HepG2 (cell line): ENCODE results near the gene UBE2N. TPM values are rescaled to one million over a fixed set of nuclear protein-coding genes. Genes with fewer than 3 reads are reported as not detected.

Experiments used
- AGO1 ChIP-seq: fragments of 200-400 bp; formaldehyde crosslinking; IDR thresholded peaks from 2 replicates; pipeline ENCODE4 v1.6.1; 2017; ENCODE audit warnings: mild to moderate bottlenecking, low read depth, low read length, moderate library complexity; ENCODE audit not compliant: poor library complexity, severe bottlenecking
- CCDC6 ChIP-seq: sonication (generic); formaldehyde crosslinking; IDR thresholded peaks from 2 replicates; pipeline ENCODE4 v1.8.1; 2022; ENCODE audit warnings: mild to moderate bottlenecking, missing genetic modification reagents, moderate library complexity
- CERS6 ChIP-seq: sonication (generic); formaldehyde crosslinking; IDR thresholded peaks from 2 replicates; pipeline ENCODE4 v1.5.0; 2020; ENCODE audit warnings: missing genetic modification reagents
- CHD2 ChIP-seq: IDR thresholded peaks from 2 replicates; pipeline ENCODE4 v1.6.1; 2011; ENCODE audit warnings: low read depth, low read length, improper control_type of control experiment
- ETV5 ChIP-seq: IDR thresholded peaks from 2 replicates; pipeline ENCODE4 v1.6.1; 2018; ENCODE audit warnings: missing biosample characterization, missing genetic modification reagents, inconsistent platforms, borderline replicate concordance
- FOXA3 ChIP-seq: IDR thresholded peaks from 2 replicates; pipeline ENCODE4 v1.6.1; 2016; ENCODE audit warnings: missing genetic modification reagents, missing compliant biosample characterization
- FOXC1 ChIP-seq: sonication (generic); formaldehyde crosslinking; IDR thresholded peaks from 2 replicates; pipeline ENCODE4 v1.8.0; 2022; ENCODE audit warnings: mild to moderate bottlenecking, missing genetic modification reagents, borderline replicate concordance
- HOXA5 ChIP-seq: sonication (generic); formaldehyde crosslinking; IDR thresholded peaks from 2 replicates; pipeline ENCODE4 v1.4.0; 2020; ENCODE audit warnings: missing genetic modification reagents
- IKZF1 ChIP-seq: fragments of 450-650 bp; IDR thresholded peaks from 2 replicates; pipeline ENCODE4 v1.7.1; 2016
- KAT8 ChIP-seq: IDR thresholded peaks from 2 replicates; pipeline ENCODE4 v1.6.1; 2016; ENCODE audit warnings: missing genetic modification reagents, missing compliant biosample characterization
- RBM39 ChIP-seq: fragments of 200-400 bp; formaldehyde crosslinking; IDR thresholded peaks from one replicate; pipeline ENCODE4 v1.6.1; 2018; ENCODE audit warnings: antibody characterized with exemption, mild to moderate bottlenecking, low read depth, low read length; ENCODE audit not compliant: poor library complexity, severe bottlenecking
- SNAI1 ChIP-seq: sonication (generic); formaldehyde crosslinking; IDR thresholded peaks from 2 replicates; pipeline ENCODE4 v1.5.0; 2020; ENCODE audit warnings: mild to moderate bottlenecking, missing genetic modification reagents, borderline replicate concordance
- ZBTB39 ChIP-seq: sonication (generic); formaldehyde crosslinking; IDR thresholded peaks from 2 replicates; pipeline ENCODE4 v1.5.0; 2020; ENCODE audit warnings: missing genetic modification reagents
- ZNF24 ChIP-seq: fragments of 450-650 bp; IDR thresholded peaks from 2 replicates; pipeline ENCODE4 v1.6.1; 2017; ENCODE audit warnings: antibody characterized with exemption, mild to moderate bottlenecking
- ZNF431 ChIP-seq: sonication (generic); formaldehyde crosslinking; IDR thresholded peaks from 2 replicates; pipeline ENCODE4 v1.9.0; 2022; ENCODE audit warnings: missing genetic modification reagents, low read depth, mild to moderate bottlenecking, borderline replicate concordance
- ZNF558 ChIP-seq: sonication (generic); formaldehyde crosslinking; IDR thresholded peaks from 2 replicates; pipeline ENCODE4 v1.9.0; 2022; ENCODE audit warnings: mild to moderate bottlenecking, missing genetic modification reagents, borderline replicate concordance
- ZNF790 ChIP-seq: sonication (generic); formaldehyde crosslinking; IDR thresholded peaks from 2 replicates; pipeline ENCODE4 v1.8.0; 2022; ENCODE audit warnings: missing genetic modification reagents, mild to moderate bottlenecking, borderline replicate concordance
- polyA plus RNA-seq, 8 experiments: library from polyadenylated mRNA; depleted of rRNA in 3 of 8; stranded (reverse) in 7 of 8; unstranded in 1 of 8; fragments of >200 nt; fragmentation: Illumina TruSeq in 4 of 8; extraction: Trizol in 4 of 8; gene quantifications; 2 replicates each; pipeline versions ENCODE4 v1.2.1 to v1.2.3, GENCODE V29; 2011 to 2016; ENCODE audit warnings: low read depth in 4 of 8, missing spikeins in 1 of 8, mixed read lengths in 1 of 8; ENCODE audit not compliant: insufficient read depth in 1 of 8
- total RNA-seq, 5 experiments: library from RNA; depleted of rRNA; stranded (reverse); fragments of >200 nt; fragmentation: Illumina TruSeq; extraction: Trizol; gene quantifications; 2 replicates each; pipeline ENCODE4 v1.2.3, GENCODE V29; 2016; ENCODE audit warnings: low read depth in 1 of 5
- TF ChIP-seq, protein P1 (sequence below): sonication (generic); formaldehyde crosslinking; IDR thresholded peaks from 2 replicates; pipeline ENCODE4 v1.4.0; 2020; ENCODE audit warnings: missing genetic modification reagents, borderline replicate concordance

Gene UBE2N
- total and polyA plus RNA-seq, 2 of the 13 experiments (the other 11 are each of a cell fraction or from before 2014, with no cell fraction given), result 188 to 197 TPM

GRCh38 chr12:93441617-93442410, at the start of gene UBE2N (continued):
- TF ChIP-seq, protein P1, sequence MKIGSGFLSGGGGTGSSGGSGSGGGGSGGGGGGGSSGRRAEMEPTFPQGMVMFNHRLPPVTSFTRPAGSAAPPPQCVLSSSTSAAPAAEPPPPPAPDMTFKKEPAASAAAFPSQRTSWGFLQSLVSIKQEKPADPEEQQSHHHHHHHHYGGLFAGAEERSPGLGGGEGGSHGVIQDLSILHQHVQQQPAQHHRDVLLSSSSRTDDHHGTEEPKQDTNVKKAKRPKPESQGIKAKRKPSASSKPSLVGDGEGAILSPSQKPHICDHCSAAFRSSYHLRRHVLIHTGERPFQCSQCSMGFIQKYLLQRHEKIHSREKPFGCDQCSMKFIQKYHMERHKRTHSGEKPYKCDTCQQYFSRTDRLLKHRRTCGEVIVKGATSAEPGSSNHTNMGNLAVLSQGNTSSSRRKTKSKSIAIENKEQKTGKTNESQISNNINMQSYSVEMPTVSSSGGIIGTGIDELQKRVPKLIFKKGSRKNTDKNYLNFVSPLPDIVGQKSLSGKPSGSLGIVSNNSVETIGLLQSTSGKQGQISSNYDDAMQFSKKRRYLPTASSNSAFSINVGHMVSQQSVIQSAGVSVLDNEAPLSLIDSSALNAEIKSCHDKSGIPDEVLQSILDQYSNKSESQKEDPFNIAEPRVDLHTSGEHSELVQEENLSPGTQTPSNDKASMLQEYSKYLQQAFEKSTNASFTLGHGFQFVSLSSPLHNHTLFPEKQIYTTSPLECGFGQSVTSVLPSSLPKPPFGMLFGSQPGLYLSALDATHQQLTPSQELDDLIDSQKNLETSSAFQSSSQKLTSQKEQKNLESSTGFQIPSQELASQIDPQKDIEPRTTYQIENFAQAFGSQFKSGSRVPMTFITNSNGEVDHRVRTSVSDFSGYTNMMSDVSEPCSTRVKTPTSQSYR, result 0 out of 2 replicates have a peak, but pooled peaks have one; percentile 48
- TF ChIP-seq SNAI1 (CRISPR knock-in tag) (no peak), CCDC6 (CRISPR knock-in tag) (peak; percentile 62; the same call in 1 of the 2 replicates), ZBTB39 (peak; percentile 83; the same call in 1 of the 2 replicates), FOXC1 (peak; percentile 90; the same call in 1 of the 2 replicates), IKZF1 (no peak), ZNF558 (CRISPR knock-in tag) (peak; percentile 73; the same call in 1 of the 2 replicates), ZNF24 (peak; percentile 96), HOXA5 (CRISPR knock-in tag) (peak; percentile 68; the same call in 1 of the 2 replicates), ZNF790 (CRISPR knock-in tag) (0 out of 2 replicates have a peak, but pooled peaks have one; percentile 73), CHD2 (peak; percentile 88), FOXA3 (peak; percentile 36), AGO1 (peak; percentile 66), ETV5 (CRISPR knock-in tag) (peak; percentile 60; the same call in 1 of the 2 replicates), RBM39 (peak; percentile 61), KAT8 (CRISPR knock-in tag) (peak; percentile 81), ZNF431 (CRISPR knock-in tag) (peak; percentile 69; the same call in 1 of the 2 replicates), CERS6 (CRISPR knock-in tag) (no peak)
